GM23338 (cell line): ENCODE results near the gene STAB2. TPM values are rescaled to one million over a fixed set of nuclear protein-coding genes. Genes with fewer than 3 reads are reported as not detected.

Experiments used
- ATAC-seq: fragments of 200-7000 bp; cut with Tn5 transposase; 3 replicates; pipeline ENCODE4 v1.9.1; 2020
- DNase-seq: peaks from one replicate; pipeline ENCODE4 v3.0.0-alpha.2; 2015; ENCODE audit warnings: low spot score
- H2AFZ ChIP-seq: fragments of 200-600 bp; sonication (generic); 2 replicates; pipeline ENCODE4 v1.8.0; 2016; ENCODE audit warnings: antibody characterized with exemption, mild to moderate bottlenecking, moderate library complexity
- H3F3A ChIP-seq: fragments of 200-600 bp; sonication (generic); replicated peaks from 2 replicates; pipeline ENCODE4 v1.8.0; 2017; ENCODE audit warnings: antibody characterized with exemption, mixed run types, low read depth
- H3K27ac ChIP-seq: fragments of 200-600 bp; sonication (generic); 2 replicates; pipeline ENCODE4 v1.6.1; 2016; ENCODE audit warnings: low read depth
- H3K27me3 ChIP-seq: fragments of 200-600 bp; sonication (generic); 2 replicates; pipeline ENCODE4 v1.8.0; 2016; ENCODE audit warnings: mild to moderate bottlenecking, mixed run types, moderate library complexity; ENCODE audit not compliant: insufficient read depth
- H3K36me3 ChIP-seq: fragments of 200-600 bp; sonication (generic); 2 replicates; pipeline ENCODE4 v1.8.0; 2016; ENCODE audit warnings: mild to moderate bottlenecking; ENCODE audit not compliant: insufficient read depth
- H3K4me1 ChIP-seq: fragments of 200-600 bp; sonication (generic); 2 replicates; pipeline ENCODE4 v1.8.0; 2016; ENCODE audit warnings: mild to moderate bottlenecking, moderate library complexity; ENCODE audit not compliant: insufficient read depth
- H3K4me2 ChIP-seq: fragments of 200-600 bp; sonication (generic); 2 replicates; pipeline ENCODE4 v1.7.1; 2017; ENCODE audit warnings: mixed run types
- H3K4me3 ChIP-seq: fragments of 200-600 bp; sonication (generic); 2 replicates; pipeline ENCODE4 v1.6.1; 2016; ENCODE audit warnings: mixed run types
- H3K79me2 ChIP-seq: fragments of 200-600 bp; sonication (generic); replicated peaks from 2 replicates; pipeline ENCODE4 v1.8.0; 2017; ENCODE audit warnings: mild to moderate bottlenecking; ENCODE audit not compliant: insufficient read depth
- H3K9me2 ChIP-seq: fragments of 200-600 bp; sonication (generic); 2 replicates; pipeline ENCODE4 v1.8.0; 2017; ENCODE audit not compliant: insufficient read depth
- H4K20me1 ChIP-seq: fragments of 200-600 bp; sonication (generic); replicated peaks from 2 replicates; pipeline ENCODE4 v1.8.0; 2017; ENCODE audit warnings: mild to moderate bottlenecking; ENCODE audit not compliant: insufficient read depth
- H3K27ac Mint-ChIP-seq: 2 replicates; pipeline ENCODE4 v1.8.0; 2020; ENCODE audit warnings: inconsistent platforms, mild to moderate bottlenecking, moderate library complexity, mixed read lengths
- H3K27me3 Mint-ChIP-seq: 3 replicates; pipeline ENCODE4 v1.8.0; 2022; ENCODE audit warnings: low read depth, mild to moderate bottlenecking, moderate library complexity, mixed read lengths, inconsistent platforms; ENCODE audit not compliant: insufficient read depth, poor library complexity
- H3K36me3 Mint-ChIP-seq: 3 replicates; pipeline ENCODE4 v1.8.0; 2021; ENCODE audit warnings: low read depth, mild to moderate bottlenecking, inconsistent platforms, moderate library complexity, mixed read lengths
- H3K4me1 Mint-ChIP-seq: 3 replicates; pipeline ENCODE4 v1.8.0; 2020; ENCODE audit warnings: mild to moderate bottlenecking, inconsistent platforms, mixed read lengths
- H3K4me3 Mint-ChIP-seq: 3 replicates; pipeline ENCODE4 v1.8.0; 2021; ENCODE audit warnings: moderate library complexity, mild to moderate bottlenecking, inconsistent platforms, mixed read lengths
- H3K9me3 Mint-ChIP-seq: 3 replicates; pipeline ENCODE4 v1.8.0; 2020; ENCODE audit warnings: moderate library complexity, mild to moderate bottlenecking, inconsistent platforms, mixed read lengths
- CTCF ChIP-seq, 2 experiments: fragments of 200-600 bp in 1 of 2; sonication (generic) in 1 of 2; conservative IDR thresholded peaks; 2 replicates each; pipeline versions ENCODE4 v1.5.1 to v1.6.1; 2016 to 2017; ENCODE audit warnings: antibody characterized with exemption in 2 of 2, low read depth in 2 of 2, mild to moderate bottlenecking in 2 of 2, moderate library complexity in 1 of 2
- EZH2 ChIP-seq: fragments of 200-600 bp; sonication (generic); IDR thresholded peaks from one replicate; pipeline ENCODE4 v1.8.0; 2017; ENCODE audit warnings: antibody characterized with exemption, mild to moderate bottlenecking, low read depth; ENCODE audit not compliant: unreplicated experiment
- EZH2phosphoT487 ChIP-seq: fragments of 200-600 bp; sonication (generic); IDR thresholded peaks from one replicate; pipeline ENCODE4 v1.8.1; 2018; ENCODE audit warnings: antibody characterized with exemption; ENCODE audit not compliant: unreplicated experiment
- REST ChIP-seq: IDR thresholded peaks from one replicate; pipeline ENCODE4 v1.6.1; 2018; ENCODE audit warnings: antibody characterized with exemption; ENCODE audit not compliant: unreplicated experiment
- ZNF114 ChIP-seq: fragments of 250-450 bp; sonication (Bioruptor Pico); IDR thresholded peaks from 2 replicates; pipeline ENCODE4 v1.5.0; 2020; ENCODE audit warnings: mild to moderate bottlenecking, moderate library complexity
- polyA plus RNA-seq: library from polyadenylated mRNA; unstranded; fragments of >200 nt; fragmentation: Nextera tagmentation; extraction: Ambion mirVana; gene quantifications from 2 replicates; pipeline ENCODE4 v1.2.1, GENCODE V29; 2016
- total RNA-seq: library from RNA; depleted of rRNA; stranded (reverse); fragments of >200 nt; shearing (Covaris generic); gene quantifications from 2 replicates; pipeline ENCODE4 v1.2.3, GENCODE V29; 2014
- TF ChIP-seq, protein P1 (sequence below): IDR thresholded peaks from 2 replicates; pipeline ENCODE4 v1.6.1; 2016; ENCODE audit warnings: antibody characterized with exemption

STAB2 gene
- total and polyA plus RNA-seq, 2 experiments from 2014 or later, result 0.14 TPM; not detected in 1

DNA sequence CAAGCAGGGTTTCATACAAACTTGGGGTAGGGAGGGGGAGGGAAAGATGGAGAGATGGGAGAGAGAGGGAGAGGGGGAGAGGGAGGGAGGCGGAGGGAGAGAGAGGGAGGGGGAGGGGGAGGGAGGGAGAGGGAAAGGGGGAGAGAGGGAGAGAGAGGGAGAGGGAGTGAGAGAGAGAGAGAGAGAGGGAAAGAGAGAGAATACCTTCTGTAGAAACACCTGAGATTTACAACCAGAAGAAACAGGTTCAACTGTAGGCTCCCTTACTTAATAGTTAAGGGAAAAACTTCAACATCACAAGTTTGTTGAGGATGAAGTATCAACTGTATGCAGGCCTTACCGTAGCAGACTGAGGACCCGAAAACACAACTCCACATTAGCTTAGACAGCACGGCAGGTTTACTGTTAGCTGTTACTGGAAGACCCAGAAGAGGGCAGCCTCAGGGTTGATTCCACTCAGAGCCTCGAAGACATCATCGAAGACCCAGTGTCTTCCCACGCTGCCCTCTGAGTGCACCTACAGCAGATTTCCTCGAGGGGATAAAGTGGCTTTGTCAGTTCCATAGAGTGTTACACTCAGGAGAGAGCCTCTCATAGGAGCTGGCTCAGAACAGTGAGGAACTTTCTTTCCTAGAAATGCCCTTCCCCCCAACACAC, 181.5 kb downstream of the STAB2 start:
- Histone ChIP-seq H3K27me3 (no peaks in the 10 kb centered on the region), H3K4me3 (no peak overlapping the region), H3K27ac (no peak overlapping the region), H3K4me2 (no peak overlapping the region), H3K9me2 (no peaks in the 10 kb centered on the region), H3K36me3 (no peaks in the 10 kb centered on the region), H4K20me1 (no peaks in the 10 kb centered on the region; the same call in 1 of the 2 replicates), H2AFZ (no peak overlapping the region), H3F3A (no peaks in the 10 kb centered on the region), H3K4me1 (peaks cover 10% of the 10 kb centered on the region; the same call in 1 of the 2 replicates), H3K79me2 (no peaks in the 10 kb centered on the region)
- no peaks in the 10 kb centered on the region for H3K9me3 Mint-ChIP-seq
- no peak overlapping the region for H3K4me3 Mint-ChIP-seq
- H3K27me3 Mint-ChIP-seq, result peaks cover 4% of the 10 kb centered on the region
- DNase-seq, result no peak
- H3K4me1 Mint-ChIP-seq, result peaks cover 18% of the 10 kb centered on the region; the same call in 2 of the 3 replicates
- H3K27ac Mint-ChIP-seq, result no peak overlapping the region
- H3K36me3 Mint-ChIP-seq, result peaks cover 17% of the 10 kb centered on the region; the same call in 2 of the 3 replicates
- ATAC-seq, result peak; percentile 45
- TF ChIP-seq ZNF114 (CRISPR knock-in tag) (no peak), CTCF (conservative IDR thresholded peaks at IDR 0.05; ENCODE audit: low read depth in 2 of 2) (peak in 1 of 2 experiments; percentile 31; a peak in 2 of 4 replicates)

DNA sequence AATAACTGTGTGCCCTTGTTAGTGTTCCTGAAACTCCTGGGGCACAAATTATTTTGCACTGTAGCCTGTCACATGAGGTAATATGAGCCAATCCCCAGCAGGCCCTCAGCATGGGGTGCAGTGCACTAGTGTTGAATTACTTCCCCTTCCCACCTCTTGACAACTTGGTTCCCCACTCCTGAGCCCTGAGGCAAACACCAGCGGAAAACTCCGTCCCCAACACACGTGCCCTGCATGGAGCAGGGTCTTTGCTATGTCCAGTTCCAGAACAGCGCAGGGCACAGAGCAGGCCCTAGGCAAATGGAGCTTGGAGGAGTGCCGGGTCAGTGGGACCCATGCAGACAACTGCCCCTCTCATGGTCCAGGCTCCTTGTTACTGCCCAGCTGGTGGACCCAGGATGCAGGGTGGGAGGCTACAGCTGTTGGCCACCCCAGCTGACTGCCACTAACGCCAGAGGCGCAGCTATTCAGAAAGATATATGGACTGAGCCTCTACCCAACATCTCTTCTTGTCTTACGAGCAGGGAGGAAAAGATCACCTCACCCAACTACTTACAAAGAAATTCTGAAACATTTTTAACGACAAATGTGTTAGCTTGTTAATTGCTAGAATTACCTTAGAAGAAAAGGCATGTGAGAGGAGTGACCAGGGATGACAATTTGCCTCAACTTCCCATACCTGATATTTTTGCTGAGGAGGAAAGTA, 182.3 kb downstream of the STAB2 start:
- Histone ChIP-seq H2AFZ (no peak overlapping the region), H3K36me3 (no peaks in the 10 kb centered on the region), H3F3A (no peaks in the 10 kb centered on the region), H3K79me2 (no peaks in the 10 kb centered on the region), H3K4me2 (peak overlapping the region; percentile 51), H3K9me2 (no peaks in the 10 kb centered on the region), H3K27ac (no peak overlapping the region), H3K27me3 (no peaks in the 10 kb centered on the region), H3K4me3 (no peak overlapping the region), H3K4me1 (peaks cover 10% of the 10 kb centered on the region; the same call in 1 of the 2 replicates), H4K20me1 (no peaks in the 10 kb centered on the region; the same call in 1 of the 2 replicates)
- peak; percentile 27 for DNase-seq
- H3K4me3 Mint-ChIP-seq, result no peak overlapping the region
- peaks cover 17% of the 10 kb centered on the region; the same call in 2 of the 3 replicates for H3K36me3 Mint-ChIP-seq
- H3K4me1 Mint-ChIP-seq, result peaks cover 18% of the 10 kb centered on the region; the same call in 2 of the 3 replicates
- H3K27ac Mint-ChIP-seq, result no peak overlapping the region; the same call in 1 of the 2 replicates
- H3K27me3 Mint-ChIP-seq, result peaks cover 2% of the 10 kb centered on the region
- no peaks in the 10 kb centered on the region for H3K9me3 Mint-ChIP-seq
- peak; percentile 48 for ATAC-seq
- TF ChIP-seq, protein P1, sequence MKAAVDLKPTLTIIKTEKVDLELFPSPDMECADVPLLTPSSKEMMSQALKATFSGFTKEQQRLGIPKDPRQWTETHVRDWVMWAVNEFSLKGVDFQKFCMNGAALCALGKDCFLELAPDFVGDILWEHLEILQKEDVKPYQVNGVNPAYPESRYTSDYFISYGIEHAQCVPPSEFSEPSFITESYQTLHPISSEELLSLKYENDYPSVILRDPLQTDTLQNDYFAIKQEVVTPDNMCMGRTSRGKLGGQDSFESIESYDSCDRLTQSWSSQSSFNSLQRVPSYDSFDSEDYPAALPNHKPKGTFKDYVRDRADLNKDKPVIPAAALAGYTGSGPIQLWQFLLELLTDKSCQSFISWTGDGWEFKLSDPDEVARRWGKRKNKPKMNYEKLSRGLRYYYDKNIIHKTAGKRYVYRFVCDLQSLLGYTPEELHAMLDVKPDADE, result no peak
- TF ChIP-seq REST (no peak), EZH2phosphoT487 (no peak), ZNF114 (CRISPR knock-in tag) (no peak), EZH2 (no peak), CTCF (conservative IDR thresholded peaks at IDR 0.05; ENCODE audit: low read depth in 2 of 2) (no peak)
